H9 (cell line): ENCODE measurements around the gene TRABD. TPM values are rescaled to one million over a fixed set of nuclear protein-coding genes. Genes with fewer than 3 reads are reported as not detected.

Experiments used
- DNase-seq: peaks from one replicate; pipeline ENCODE4 v3.0.0-alpha.2; 2017
- H2AFZ ChIP-seq: one replicate; pipeline ENCODE4 v1.6.1; 2013; ENCODE audit warnings: mild to moderate bottlenecking, low read length, control low read depth, moderate library complexity
- H2AK5ac ChIP-seq: 2 replicates; pipeline ENCODE4 v1.6.1; 2013; ENCODE audit warnings: low read length, control low read depth, mixed read lengths; ENCODE audit not compliant: insufficient read length
- H2BK120ac ChIP-seq: one replicate; pipeline ENCODE4 v1.6.1; 2013; ENCODE audit warnings: low read depth, mild to moderate bottlenecking, low read length, control low read depth, inconsistent platforms; ENCODE audit not compliant: poor library complexity, severe bottlenecking
- H2BK12ac ChIP-seq: 2 replicates; pipeline ENCODE4 v1.6.1; 2013; ENCODE audit warnings: low read length, control low read depth, mixed read lengths, low read depth; ENCODE audit not compliant: insufficient read length
- H2BK15ac ChIP-seq: 2 replicates; pipeline ENCODE4 v1.6.1; 2013; ENCODE audit warnings: low read depth, low read length, control low read depth
- H2BK20ac ChIP-seq: one replicate; pipeline ENCODE4 v1.6.1; 2013; ENCODE audit warnings: low read depth, mild to moderate bottlenecking, low read length, control low read depth, inconsistent platforms; ENCODE audit not compliant: poor library complexity, severe bottlenecking
- H2BK5ac ChIP-seq: 2 replicates; pipeline ENCODE4 v1.6.1; 2013; ENCODE audit warnings: low read length, control low read depth, mixed read lengths; ENCODE audit not compliant: insufficient read length
- H3K14ac ChIP-seq: 2 replicates; pipeline ENCODE4 v1.6.1; 2013; ENCODE audit warnings: low read length, control low read depth; ENCODE audit not compliant: insufficient read depth
- H3K18ac ChIP-seq: 2 replicates; pipeline ENCODE4 v1.6.1; 2013; ENCODE audit warnings: low read depth, mild to moderate bottlenecking, mixed read lengths, low read length, control low read depth; ENCODE audit not compliant: insufficient read length
- H3K23ac ChIP-seq: 2 replicates; pipeline ENCODE4 v1.6.1; 2013; ENCODE audit warnings: low read length, control low read depth, mixed read lengths, low read depth; ENCODE audit not compliant: insufficient read length
- H3K23me2 ChIP-seq: 2 replicates; pipeline ENCODE4 v1.6.1; 2013; ENCODE audit warnings: low read depth, mild to moderate bottlenecking, mixed read lengths, low read length, control low read depth; ENCODE audit not compliant: insufficient read length, poor library complexity, severe bottlenecking
- H3K27ac ChIP-seq: 2 replicates; pipeline ENCODE4 v1.5.1; 2013; ENCODE audit warnings: low read length, control low read depth, mixed read lengths, low read depth; ENCODE audit not compliant: insufficient read length
- H3K27me3 ChIP-seq: 2 replicates; pipeline ENCODE4 v1.6.1; 2013; ENCODE audit warnings: low read length, control low read depth, inconsistent platforms; ENCODE audit not compliant: insufficient read depth
- H3K4ac ChIP-seq: 2 replicates; pipeline ENCODE4 v1.6.1; 2013; ENCODE audit warnings: low read depth, mild to moderate bottlenecking, control low read depth, inconsistent platforms, low read length, moderate library complexity
- H3K4me1 ChIP-seq: 2 replicates; pipeline ENCODE4 v1.6.1; 2013; ENCODE audit warnings: low read length, control low read depth, inconsistent platforms; ENCODE audit not compliant: insufficient read depth
- H3K4me2 ChIP-seq: 2 replicates; pipeline ENCODE4 v1.6.1; 2013; ENCODE audit warnings: low read length, control low read depth, mixed read lengths; ENCODE audit not compliant: insufficient read length, insufficient read depth
- H3K56ac ChIP-seq: 2 replicates; pipeline ENCODE4 v1.6.1; 2013; ENCODE audit warnings: low read depth, mild to moderate bottlenecking, mixed read lengths, low read length, control low read depth; ENCODE audit not compliant: insufficient read length
- H3K79me1 ChIP-seq: 2 replicates; pipeline ENCODE4 v1.6.1; 2013; ENCODE audit warnings: low read depth, mild to moderate bottlenecking, moderate library complexity, low read length, control low read depth, inconsistent platforms; ENCODE audit not compliant: insufficient read depth, poor library complexity, severe bottlenecking
- H3K79me2 ChIP-seq: 2 replicates; pipeline ENCODE4 v1.6.1; 2013; ENCODE audit warnings: low read length, control low read depth, inconsistent platforms; ENCODE audit not compliant: insufficient read depth
- H3K9ac ChIP-seq: 2 replicates; pipeline ENCODE4 v1.6.1; 2013; ENCODE audit warnings: low read length, control low read depth, mixed read lengths; ENCODE audit not compliant: insufficient read length; ENCODE audit errors: extremely low read depth
- H3K9me3 ChIP-seq: one replicate; pipeline ENCODE4 v1.6.1; 2013; ENCODE audit warnings: low read depth, low read length, inconsistent platforms; ENCODE audit not compliant: control insufficient read depth
- H3T11ph ChIP-seq: one replicate; pipeline ENCODE4 v1.6.1; 2013; ENCODE audit warnings: mild to moderate bottlenecking, low read length, control low read depth, inconsistent platforms
- H4K20me1 ChIP-seq: one replicate; pipeline ENCODE4 v1.6.1; 2013; ENCODE audit not compliant: control insufficient read depth, insufficient read length, insufficient read depth
- H4K5ac ChIP-seq: 2 replicates; pipeline ENCODE4 v1.6.1; 2013; ENCODE audit warnings: low read depth, mild to moderate bottlenecking, mixed read lengths, low read length, control low read depth; ENCODE audit not compliant: insufficient read length
- H4K8ac ChIP-seq: replicated peaks from 2 replicates; pipeline ENCODE4 v1.6.1; 2013; ENCODE audit warnings: low read length, control low read depth, mixed read lengths, low read depth; ENCODE audit not compliant: insufficient read length
- H4K91ac ChIP-seq: 2 replicates; pipeline ENCODE4 v1.6.1; 2013; ENCODE audit warnings: low read depth, mild to moderate bottlenecking, moderate library complexity, mixed read lengths, low read length, control low read depth; ENCODE audit not compliant: insufficient read length
- H3K27ac Mint-ChIP-seq, 3 experiments: 2 replicates in 2 of 3; 3 replicates in 1 of 3; pipeline ENCODE4 v1.8.0; 2020 to 2021; ENCODE audit warnings: mixed read lengths in 3 of 3, mild to moderate bottlenecking in 1 of 3, moderate library complexity in 1 of 3
- H3K27me3 Mint-ChIP-seq: 2 replicates; pipeline ENCODE4 v1.8.0; 2021; ENCODE audit warnings: low read depth, mild to moderate bottlenecking, moderate library complexity, mixed read lengths
- H3K36me3 Mint-ChIP-seq, 3 experiments: 2 replicates in 2 of 3; 3 replicates in 1 of 3; pipeline ENCODE4 v1.8.0; 2020 to 2021; ENCODE audit warnings: low read depth in 3 of 3, mixed read lengths in 3 of 3; ENCODE audit not compliant: insufficient read depth in 1 of 3
- H3K4me1 Mint-ChIP-seq, 2 experiments: 2 replicates each; pipeline ENCODE4 v1.8.0; 2020; ENCODE audit warnings: mixed read lengths in 2 of 2
- H3K4me3 Mint-ChIP-seq, 2 experiments: 2 replicates in 1 of 2; 3 replicates in 1 of 2; pipeline ENCODE4 v1.8.0; 2020 to 2021; ENCODE audit warnings: mild to moderate bottlenecking in 2 of 2, mixed read lengths in 2 of 2, moderate library complexity in 1 of 2
- H3K9me3 Mint-ChIP-seq, 2 experiments: 2 replicates in 1 of 2; 3 replicates in 1 of 2; pipeline ENCODE4 v1.8.0; 2020; ENCODE audit warnings: mild to moderate bottlenecking in 2 of 2, mixed read lengths in 2 of 2, moderate library complexity in 1 of 2
- CTCF ChIP-seq: fragments of 200-600 bp; sonication (generic); conservative IDR thresholded peaks from 3 replicates; pipeline ENCODE4 v1.8.0; 2021; ENCODE audit warnings: antibody characterized with exemption, mild to moderate bottlenecking
- WGBS: extraction: QIAGEN DNeasy Blood & Tissue Kit; methylation state at CpG from one replicate; pipeline ENCODE4 v1.1.7; 2013; ENCODE audit warnings: missing lambda C conversion rate, low lambda C conversion rate, mixed read lengths; ENCODE audit not compliant: insufficient read length; ENCODE audit errors: extremely low coverage; 5-methylcytosine and 5-hydroxymethylcytosine counted together
- long read RNA-seq: library from polyadenylated mRNA; unstranded; transcript quantifications from one replicate; pipeline ENCODE4 v2.0.0, GENCODE V29; 2020
- total RNA-seq: library from RNA; stranded (reverse); gene quantifications from 2 replicates; pipeline ENCODE4 v1.2.1, GENCODE V29; 2021

Gene TRABD
- total RNA-seq: 46.3 and 47.8 TPM in 2 replicates
- long read RNA-seq, transcript TRABD-205 (9 exons, 2,404 nt): minor isoform, 10 of 591 reads
- long read RNA-seq, transcript TRABD-201 (10 exons, 2,329 nt): minor isoform, 119 of 591 reads
- long read RNA-seq, transcript TRABD-202 (10 exons, 2,272 nt): major isoform, 300 of 591 reads
- long read RNA-seq, partial matches to known transcripts: 26 of 591 reads
- long read RNA-seq, other reads (novel, unspliced or antisense): 132 of 591 reads

GRCh38 chr22:50185375-50186087, at the start of gene TRABD:
Gene TRABD (plus strand): TSS chr22:50185913. CDS start chr22:50193061, 7,148 bp downstream.
- H3T11ph ChIP-seq: no peak within 1 kb of the TSS
- H3K23ac ChIP-seq: no peak within 1 kb of the TSS
- peaks cover 5% of the 10 kb centered on the region; the same call in 1 of the 2 replicates for H3K79me2 ChIP-seq
- peak within 1 kb of the TSS; percentile 80 for H3K14ac ChIP-seq
- TF ChIP-seq CTCF: no peak
- H3K27me3 Mint-ChIP-seq: no peaks in the 10 kb centered on the region; the same call in none of the 2 replicates
- H3K4ac ChIP-seq: no peak within 1 kb of the TSS
- H3K56ac ChIP-seq: no peak within 1 kb of the TSS
- no peaks in the 10 kb centered on the region for H3K27me3 ChIP-seq
- H4K5ac ChIP-seq: no peak within 1 kb of the TSS
- H2AK5ac ChIP-seq: no peak within 1 kb of the TSS
- H3K4me1 Mint-ChIP-seq: peaks cover 10 to 18% of the 10 kb centered on the region in 2 experiments
- H4K20me1 ChIP-seq: no peaks in the 10 kb centered on the region
- H3K9me3 Mint-ChIP-seq: no peaks in the 10 kb centered on the region
- H2BK15ac ChIP-seq: no peak within 1 kb of the TSS
- no peak within 1 kb of the TSS for H2BK5ac ChIP-seq
- no peak within 1 kb of the TSS for H4K8ac ChIP-seq
- H2BK12ac ChIP-seq: no peak within 1 kb of the TSS
- H2AFZ ChIP-seq: no peak within 1 kb of the TSS
- H3K9ac ChIP-seq: no peak within 1 kb of the TSS
- no peak within 1 kb of the TSS for H2BK120ac ChIP-seq
- no peaks in the 10 kb centered on the region for H3K79me1 ChIP-seq
- H3K4me1 ChIP-seq: no peaks in the 10 kb centered on the region
- no CpG with 5 or more reads among the region's 90 CpGs for WGBS
- peak within 1 kb of the TSS; percentile 93 for H3K4me2 ChIP-seq
- DNase-seq: peak; percentile 91
- no peak within 1 kb of the TSS for H4K91ac ChIP-seq
- H3K4me3 Mint-ChIP-seq: peak within 1 kb of the TSS; percentile 85 to 91
- H3K27ac ChIP-seq: no peak within 1 kb of the TSS
- H3K36me3 Mint-ChIP-seq: peaks cover 0 to 2% (median 0%) of the 10 kb centered on the region in 3 experiments; a peak in 1 of 7 replicates
- peaks cover 17% of the 10 kb centered on the region for H3K23me2 ChIP-seq
- peak within 1 kb of the TSS; percentile 64 for H3K18ac ChIP-seq
- no peaks in the 10 kb centered on the region for H3K9me3 ChIP-seq
- H3K27ac Mint-ChIP-seq: peak within 1 kb of the TSS in 1 of 3 experiments; percentile 9; a peak in 1 of 7 replicates
- no peak within 1 kb of the TSS for H2BK20ac ChIP-seq
